BLaER1 treated with 17β-estradiol and CSF1 and Interleukin-3, amounts not matched to agents 10 nM and 100 nM (cell line): ENCODE data around the gene KANSL3.

Source experiments
- H3K27ac ChIP-seq, 11 experiments: shearing (Covaris generic); formaldehyde crosslinking; 2 replicates each; pipeline ENCODE4 v1.8.1; 2022
- H3K27me3 ChIP-seq, 11 experiments: shearing (Covaris generic); formaldehyde crosslinking; 2 replicates each; pipeline ENCODE4 v1.8.1; 2022
- H3K36me3 ChIP-seq, 11 experiments: shearing (Covaris generic); formaldehyde crosslinking; 2 replicates each; pipeline ENCODE4 v1.8.1; 2022
- H3K4me1 ChIP-seq, 10 experiments: shearing (Covaris generic); formaldehyde crosslinking; 2 replicates each; pipeline ENCODE4 v1.8.1; 2022
- H3K4me2 ChIP-seq, 11 experiments: shearing (Covaris generic); formaldehyde crosslinking; 2 replicates each; pipeline ENCODE4 v1.8.1; 2022
- H3K4me3 ChIP-seq, 10 experiments: shearing (Covaris generic); formaldehyde crosslinking; 2 replicates each; pipeline ENCODE4 v1.8.1; 2022
- H3K9ac ChIP-seq, 11 experiments: shearing (Covaris generic); formaldehyde crosslinking; 2 replicates each; pipeline ENCODE4 v1.8.1; 2022
- H3K9me3 ChIP-seq, 11 experiments: shearing (Covaris generic); formaldehyde crosslinking; replicated peaks in 1 of 11; 2 replicates each; pipeline ENCODE4 v1.8.1; 2022
- H4K20me1 ChIP-seq, 11 experiments: shearing (Covaris generic); formaldehyde crosslinking; 2 replicates each; pipeline ENCODE4 v1.8.1; 2022
- Cebpa-rat ChIP-seq, 11 experiments: shearing (Covaris generic); IDR thresholded peaks; 2 replicates each; pipeline ENCODE4 v1.8.1; 2022

KANSL3 gene

DNA sequence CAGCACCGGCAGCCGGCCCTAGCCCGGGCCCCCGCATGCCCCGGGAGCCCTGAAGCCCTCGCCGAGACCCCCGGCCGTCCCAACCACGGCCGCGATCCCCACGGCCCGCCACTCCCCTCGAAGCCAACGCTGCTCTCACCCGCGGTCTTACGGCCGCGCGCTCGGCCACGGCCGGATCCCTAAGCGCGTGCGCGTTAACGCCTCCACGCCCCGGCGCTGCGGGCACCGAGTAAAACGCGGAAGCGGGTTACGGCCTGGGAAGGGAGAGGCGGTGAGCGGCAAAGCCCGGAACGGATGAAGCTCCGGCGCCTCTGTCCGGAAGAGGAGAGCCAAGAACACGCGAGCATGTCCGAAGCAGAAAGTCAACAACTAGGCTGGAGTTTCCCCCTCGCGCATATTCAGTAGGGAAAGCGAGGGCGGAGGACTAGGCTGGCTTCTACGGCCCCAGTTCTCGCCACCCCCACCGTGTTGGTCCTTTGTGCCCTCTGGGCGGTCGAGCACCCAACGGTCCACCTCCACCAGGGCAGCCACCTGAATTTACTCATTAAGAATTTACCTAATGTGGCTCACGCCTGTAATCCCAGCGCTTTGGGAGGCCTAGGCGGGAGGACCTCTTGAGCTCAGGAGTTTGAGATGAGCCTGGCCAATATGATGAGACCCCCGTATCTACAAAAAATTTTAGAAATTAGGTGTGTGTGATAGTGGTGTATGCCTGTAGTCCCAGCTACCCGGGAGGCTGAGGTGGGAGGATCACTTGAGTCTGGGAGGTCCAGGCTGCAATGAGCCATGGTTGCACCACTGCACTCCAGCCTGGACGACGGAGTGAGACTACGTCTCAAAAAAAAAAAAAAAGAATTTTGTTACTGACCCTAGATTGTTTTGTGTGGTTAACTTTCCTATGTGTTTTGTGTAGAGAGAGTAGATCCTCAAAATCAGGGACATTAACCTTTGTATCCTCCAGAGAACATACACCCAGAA is at the start of gene KANSL3:
TSS of gene KANSL3 (minus strand) at position 169 of the 978 bp plus-strand sequence. CDS start 1,177 bp downstream, outside the sequence.
- H3K27ac ChIP-seq: peak within 1 kb of the TSS; percentile 78 to 93 (median 89); a peak in 21 of 22 replicates
- H3K9ac ChIP-seq: peak within 1 kb of the TSS; percentile 82 to 92 (median 89)
- H3K4me1 ChIP-seq: peaks cover 26 to 39% (median 32%) of the 10 kb centered on the region in 10 experiments
- no peak for TF ChIP-seq Cebpa-rat (IDR thresholded peaks at IDR 0.05)
- peak within 1 kb of the TSS; percentile 62 to 84 (median 71) for H3K4me3 ChIP-seq
- peaks cover 18 to 34% (median 23%) of the 10 kb centered on the region in 11 experiments for H3K36me3 ChIP-seq
- H4K20me1 ChIP-seq: peaks cover 0 to 41% (median 21%) of the 10 kb centered on the region in 11 experiments; a peak in 14 of 22 replicates
- no peaks in the 10 kb centered on the region for H3K9me3 ChIP-seq
- H3K27me3 ChIP-seq: no peaks in the 10 kb centered on the region
- peak within 1 kb of the TSS; percentile 82 to 98 (median 92) for H3K4me2 ChIP-seq

- no peaks in the 10 kb centered on the region for H3K36me3 ChIP-seq
- H3K27ac ChIP-seq: no peak overlapping the region
Observed at GRCh38 chr2:96687266-96687665, 49.2 kb upstream of the KANSL3 start.

DNA sequence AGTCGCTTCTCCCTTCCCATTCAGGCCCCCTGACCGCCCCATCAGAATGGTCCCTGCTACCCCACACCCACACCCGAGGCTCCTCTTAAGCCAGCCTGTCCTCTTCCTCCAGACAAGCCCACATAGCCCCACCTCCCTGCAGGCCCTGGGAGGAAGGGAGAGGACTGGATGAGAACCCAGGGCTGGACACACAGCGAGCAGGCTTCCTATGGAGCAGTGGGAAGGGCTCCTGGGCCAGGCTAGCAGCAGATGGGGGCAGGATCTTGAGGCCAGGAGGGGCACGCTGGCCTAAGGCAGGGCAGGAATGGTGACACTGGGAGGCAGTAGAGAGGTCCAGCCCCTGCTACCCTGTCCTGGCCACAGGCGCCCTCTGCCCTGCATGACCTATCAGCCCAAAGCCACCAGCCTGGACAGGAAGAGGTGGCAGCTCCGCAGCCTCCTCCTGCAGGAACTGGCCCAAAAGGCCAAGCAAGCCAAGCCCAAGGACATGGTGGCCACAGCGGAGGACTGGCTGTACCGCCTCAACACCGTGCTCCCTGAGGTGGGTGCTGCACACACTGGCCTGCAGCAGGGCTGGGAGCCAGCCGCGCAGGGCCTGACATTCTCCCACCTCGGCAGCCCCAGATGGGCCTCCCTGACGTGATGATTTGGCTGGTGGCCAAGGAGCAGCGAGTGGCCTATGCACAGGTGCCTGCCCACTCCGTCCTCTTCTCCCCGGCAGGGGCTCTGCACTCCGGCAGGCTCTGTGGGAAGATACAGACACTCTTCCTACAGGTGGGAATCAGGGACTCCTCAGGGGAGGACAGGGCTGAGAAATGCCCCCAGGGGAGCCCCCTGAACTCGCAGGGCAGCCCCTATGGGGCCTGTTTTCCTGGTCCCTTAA is 47.7 kb upstream of the KANSL3 start:
- no peaks in the 10 kb centered on the region for H3K36me3 ChIP-seq
- TF ChIP-seq Cebpa-rat (IDR thresholded peaks at IDR 0.05): no peak
- H4K20me1 ChIP-seq: no peaks in the 10 kb centered on the region; a peak in 1 of 22 replicates
- no peaks in the 10 kb centered on the region for H3K27me3 ChIP-seq
- H3K4me2 ChIP-seq: peak overlapping the region in 8 of 11 experiments; percentile 10 to 63 (median 50); a peak in 15 of 22 replicates
- peaks cover 0 to 54% (median 44%) of the 10 kb centered on the region in 10 experiments; a peak in 14 of 20 replicates for H3K4me1 ChIP-seq
- H3K9ac ChIP-seq: peak overlapping the region in 1 of 11 experiments; percentile 7; a peak in 1 of 22 replicates
- H3K9me3 ChIP-seq: no peaks in the 10 kb centered on the region
- H3K4me3 ChIP-seq: no peak overlapping the region
- H3K27ac ChIP-seq: no peak overlapping the region

More at GRCh38 chr2:96687266-96687665, 49.2 kb upstream of the KANSL3 start:
- H3K9me3 ChIP-seq: no peaks in the 10 kb centered on the region
- H3K27me3 ChIP-seq: no peaks in the 10 kb centered on the region
- TF ChIP-seq Cebpa-rat (IDR thresholded peaks at IDR 0.05): no peak
- H3K4me2 ChIP-seq: no peak overlapping the region
- H3K4me3 ChIP-seq: no peak overlapping the region
- H4K20me1 ChIP-seq: peaks cover 0 to 6% (median 0%) of the 10 kb centered on the region in 11 experiments; a peak in 2 of 22 replicates
- peaks cover 0 to 54% (median 44%) of the 10 kb centered on the region in 10 experiments; a peak in 14 of 20 replicates for H3K4me1 ChIP-seq
- H3K9ac ChIP-seq: no peak overlapping the region

GRCh38 chr2:96684883-96685576 is 46.9 kb upstream of the KANSL3 start:
- peaks cover 0 to 54% (median 44%) of the 10 kb centered on the region in 10 experiments; a peak in 14 of 20 replicates for H3K4me1 ChIP-seq
- TF ChIP-seq Cebpa-rat (IDR thresholded peaks at IDR 0.05): no peak
- no peaks in the 10 kb centered on the region for H3K36me3 ChIP-seq
- no peaks in the 10 kb centered on the region; a peak in 1 of 22 replicates for H4K20me1 ChIP-seq
- H3K4me2 ChIP-seq: peak overlapping the region in 8 of 11 experiments; percentile 18 to 63 (median 50); a peak in 14 of 22 replicates
- H3K27ac ChIP-seq: no peak overlapping the region
- no peaks in the 10 kb centered on the region for H3K9me3 ChIP-seq
- H3K4me3 ChIP-seq: no peak overlapping the region
- H3K9ac ChIP-seq: no peak overlapping the region
- H3K27me3 ChIP-seq: no peaks in the 10 kb centered on the region

DNA sequence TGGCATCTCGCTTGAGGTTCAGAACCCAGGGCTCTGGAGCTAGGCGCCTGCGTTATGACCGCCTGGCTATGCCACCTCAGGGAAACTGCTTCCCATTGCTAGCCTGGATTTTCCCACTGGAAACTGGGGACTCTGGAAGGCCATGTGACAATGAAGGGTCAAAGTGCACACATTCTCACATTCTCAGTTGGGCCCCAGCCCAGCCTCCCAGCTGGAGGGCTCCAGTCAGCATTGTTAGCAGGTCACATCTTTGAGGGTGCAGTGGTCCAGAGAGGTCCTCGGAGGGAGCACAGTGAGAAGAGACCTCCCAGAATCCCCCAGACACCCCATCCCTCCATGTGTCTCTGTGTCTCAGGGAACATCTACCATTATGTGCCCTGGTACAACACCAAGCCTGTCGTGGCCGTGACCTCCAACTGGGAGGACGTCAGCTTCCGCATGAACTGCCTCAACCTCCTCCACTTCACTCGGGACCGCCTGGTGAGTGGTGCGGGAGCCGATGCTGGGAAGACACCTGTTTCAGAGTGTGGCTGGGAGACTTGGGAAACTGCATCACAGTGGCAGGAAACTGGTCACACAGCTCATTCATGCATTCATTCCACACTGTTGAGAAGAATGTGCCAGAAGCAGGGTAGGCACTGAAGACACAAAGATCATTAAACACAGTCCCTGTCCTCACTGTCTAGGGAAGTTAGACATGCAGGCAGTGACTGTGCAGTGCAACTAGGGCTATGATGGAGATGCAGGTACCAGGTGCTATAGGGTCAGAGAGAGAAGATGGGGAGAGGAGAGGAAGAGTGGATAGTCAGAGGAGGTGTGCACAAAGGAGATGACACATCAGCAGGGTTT is 46.1 kb upstream of the KANSL3 start:
- H3K4me2 ChIP-seq: peak overlapping the region in 8 of 11 experiments; percentile 18 to 63 (median 50); a peak in 14 of 22 replicates
- no peaks in the 10 kb centered on the region; a peak in 1 of 22 replicates for H4K20me1 ChIP-seq
- no peak overlapping the region for H3K27ac ChIP-seq
- H3K4me3 ChIP-seq: no peak overlapping the region
- peaks cover 0 to 54% (median 44%) of the 10 kb centered on the region in 10 experiments; a peak in 14 of 20 replicates for H3K4me1 ChIP-seq
- H3K9me3 ChIP-seq: no peaks in the 10 kb centered on the region
- TF ChIP-seq Cebpa-rat (IDR thresholded peaks at IDR 0.05): no peak
- no peaks in the 10 kb centered on the region for H3K36me3 ChIP-seq
- H3K27me3 ChIP-seq: no peaks in the 10 kb centered on the region
- H3K9ac ChIP-seq: no peak overlapping the region

GRCh38 chr2:96683307-96683706 is 45.2 kb upstream of the KANSL3 start:
- Histone ChIP-seq H4K20me1 (no peaks in the 10 kb centered on the region), H3K27me3 (no peaks in the 10 kb centered on the region), H3K4me3 (no peak overlapping the region), H3K27ac (no peak overlapping the region), H3K9me3 (no peaks in the 10 kb centered on the region), H3K4me2 (peak overlapping the region in 8 of 11 experiments; percentile 7 to 63 (median 46); a peak in 8 of 22 replicates), H3K9ac (no peak overlapping the region), H3K4me1 (peaks cover 0 to 46% (median 37%) of the 10 kb centered on the region in 10 experiments; a peak in 14 of 20 replicates), H3K36me3 (no peaks in the 10 kb centered on the region)
- TF ChIP-seq Cebpa-rat (IDR thresholded peaks at IDR 0.05): no peak

DNA sequence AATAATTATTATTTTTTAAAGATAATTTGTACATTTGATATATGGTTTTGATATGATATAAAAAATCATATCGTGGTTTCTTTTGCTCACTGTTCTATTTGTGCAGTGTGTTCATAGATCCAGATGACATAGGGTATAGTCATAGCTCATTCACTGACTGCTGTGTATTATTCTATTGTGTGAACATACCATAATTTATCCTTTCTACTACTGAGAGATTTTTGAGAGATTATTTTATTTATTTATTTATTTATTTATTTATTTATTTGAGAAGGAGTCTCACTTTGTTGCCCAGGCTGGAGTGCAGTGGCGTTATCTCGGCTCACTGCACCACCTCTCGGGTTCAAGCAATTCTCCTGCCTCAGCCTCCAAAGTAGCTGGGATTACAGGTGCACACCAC is 43.4 kb upstream of the KANSL3 start:
- H3K9ac ChIP-seq: no peak overlapping the region
- no peak for TF ChIP-seq Cebpa-rat (IDR thresholded peaks at IDR 0.05)
- no peak overlapping the region for H3K4me2 ChIP-seq
- peaks cover 0 to 37% (median 34%) of the 10 kb centered on the region in 10 experiments; a peak in 15 of 20 replicates for H3K4me1 ChIP-seq
- no peaks in the 10 kb centered on the region for H4K20me1 ChIP-seq
- H3K36me3 ChIP-seq: no peaks in the 10 kb centered on the region
- H3K27me3 ChIP-seq: no peaks in the 10 kb centered on the region
- no peaks in the 10 kb centered on the region for H3K9me3 ChIP-seq
- no peak overlapping the region for H3K4me3 ChIP-seq
- H3K27ac ChIP-seq: no peak overlapping the region
